ENCODE measurements around the gene FCN1.

Gene FCN1

GRCh38 chr9:134894136-134894860 lies 23.4 kb downstream of the FCN1 start:
- in situ Hi-C loops (cut with MboI; ENCODE audit: low sequenced_read_pairs) = no loop called here

GRCh38 chr9:134892820-134893420 lies 24.8 kb downstream of the FCN1 start:
- in situ Hi-C loops (cut with MboI; ENCODE audit: low sequenced_read_pairs) = no loop called here

GRCh38 chr9:134892221-134892620 lies 25.5 kb downstream of the FCN1 start:
- in situ Hi-C loops (cut with MboI; ENCODE audit: low sequenced_read_pairs) = no loop called here

DNA sequence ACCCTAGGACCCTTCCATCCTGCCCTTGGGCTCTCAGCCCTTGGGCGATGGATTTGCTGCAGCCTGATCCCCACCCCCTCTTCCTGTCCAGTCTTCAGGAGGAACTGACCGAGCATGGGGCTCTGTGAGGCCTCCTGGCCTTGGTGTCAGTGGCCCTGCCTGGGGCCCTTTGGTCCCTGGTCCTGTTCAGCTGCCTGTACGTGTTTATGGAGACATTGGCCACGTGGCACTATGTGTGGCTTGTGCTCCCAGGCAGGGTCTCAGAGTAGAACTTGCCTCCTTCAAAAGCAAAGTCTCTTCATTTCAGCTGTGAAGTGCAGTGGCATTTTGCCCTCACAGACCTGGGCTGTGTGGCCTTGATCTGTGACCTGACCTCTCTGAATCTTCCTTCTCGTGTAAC lies 26.0 kb downstream of the FCN1 start:
- in situ Hi-C loops (cut with MboI; ENCODE audit: low sequenced_read_pairs) = no loop called here

- in situ Hi-C loops (cut with MboI; ENCODE audit: low sequenced_read_pairs) = no loop called here
These were observed 26.7 kb downstream of the FCN1 start for GRCh38 chr9:134891053-134891452.

DNA sequence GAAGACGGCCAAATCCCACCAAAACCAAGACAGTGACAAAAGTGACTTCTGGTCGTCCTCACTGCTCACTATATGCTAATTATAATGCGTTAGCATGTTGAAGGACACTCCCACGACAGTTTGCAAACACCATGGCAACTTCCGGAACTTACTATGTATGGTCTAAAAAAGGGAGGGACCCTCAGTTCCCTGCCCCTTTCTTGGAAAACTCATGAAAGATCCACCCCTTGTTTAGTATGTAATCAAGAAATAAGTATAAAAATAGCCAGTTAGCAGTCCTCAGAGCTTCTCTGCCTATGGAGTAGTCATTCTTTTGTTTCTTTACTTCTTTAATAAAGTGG lies 27.6 kb downstream of the FCN1 start:
- in situ Hi-C loops (cut with MboI; ENCODE audit: low sequenced_read_pairs) = no loop called here

DNA sequence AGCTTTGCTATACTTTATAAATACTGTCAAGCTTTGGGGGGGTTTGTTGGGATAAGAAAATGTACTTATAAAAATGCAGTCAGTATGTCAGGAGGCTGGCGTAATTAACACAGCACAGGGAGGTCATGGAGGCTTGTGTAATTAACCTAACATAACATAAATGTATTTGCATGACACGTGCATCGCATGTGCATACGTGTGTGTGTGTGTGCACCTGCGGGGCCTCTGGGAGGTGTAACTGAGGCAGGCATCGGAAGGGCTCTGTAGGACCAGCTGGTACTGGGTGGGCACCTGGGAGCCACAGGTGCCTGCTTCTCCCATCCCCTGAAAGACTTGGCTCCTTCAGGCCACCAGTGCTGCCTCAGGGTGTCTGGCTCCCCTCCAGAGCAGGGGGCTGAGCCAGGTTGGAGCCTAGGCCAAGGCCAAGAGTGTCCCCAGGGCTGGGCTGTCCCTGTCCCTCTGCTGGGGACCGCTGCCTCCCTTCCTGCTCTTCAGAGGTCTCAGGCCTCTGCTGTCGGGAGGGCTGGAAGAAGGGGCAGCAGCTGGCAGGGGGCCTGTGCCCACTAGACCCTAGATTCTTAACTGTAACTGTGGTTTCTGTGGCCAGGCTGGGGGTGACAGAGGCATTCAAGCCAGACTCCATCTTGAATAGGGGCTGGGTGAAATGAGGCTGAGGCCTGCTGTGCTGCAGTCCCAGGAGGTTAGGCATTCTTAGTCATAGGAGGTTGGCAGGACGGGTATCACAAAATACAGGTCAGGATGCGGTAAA lies 28.1 kb downstream of the FCN1 start:
- in situ Hi-C loops (cut with MboI; ENCODE audit: low sequenced_read_pairs) = no loop called here

DNA sequence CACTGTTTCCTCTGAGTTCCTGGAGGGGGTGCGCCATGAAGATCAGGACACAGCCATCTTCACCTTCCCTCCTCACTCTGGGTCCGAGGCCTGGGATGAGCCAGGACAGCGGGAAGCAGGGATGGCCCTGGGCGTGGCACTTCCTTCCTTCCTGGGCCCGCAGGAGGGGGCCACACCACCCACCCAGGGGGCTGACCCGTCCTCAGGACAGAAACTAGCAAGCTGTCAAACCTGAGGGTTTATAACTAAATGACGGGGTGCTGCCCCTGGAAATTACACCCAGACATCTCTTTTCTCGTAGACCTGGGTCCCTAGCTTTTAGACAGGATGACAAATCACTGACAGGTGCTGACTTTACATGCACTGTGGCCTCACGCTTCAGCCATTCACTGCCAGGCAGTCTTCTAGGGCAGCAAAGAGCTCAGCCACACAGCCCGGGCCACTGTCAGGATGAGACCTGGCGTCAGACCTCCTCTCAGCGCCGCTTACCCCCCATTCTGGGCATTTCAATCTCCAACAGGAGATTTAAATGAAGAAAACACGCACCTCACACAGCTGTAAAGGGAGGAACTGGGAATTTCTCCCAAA lies 29.0 kb downstream of the FCN1 start:
- in situ Hi-C loops (cut with MboI; ENCODE audit: low sequenced_read_pairs) = no loop called here

GRCh38 chr9:134887686-134888602 lies 29.8 kb downstream of the FCN1 start:
- in situ Hi-C loops (cut with MboI; ENCODE audit: low sequenced_read_pairs) = no loop called here

DNA sequence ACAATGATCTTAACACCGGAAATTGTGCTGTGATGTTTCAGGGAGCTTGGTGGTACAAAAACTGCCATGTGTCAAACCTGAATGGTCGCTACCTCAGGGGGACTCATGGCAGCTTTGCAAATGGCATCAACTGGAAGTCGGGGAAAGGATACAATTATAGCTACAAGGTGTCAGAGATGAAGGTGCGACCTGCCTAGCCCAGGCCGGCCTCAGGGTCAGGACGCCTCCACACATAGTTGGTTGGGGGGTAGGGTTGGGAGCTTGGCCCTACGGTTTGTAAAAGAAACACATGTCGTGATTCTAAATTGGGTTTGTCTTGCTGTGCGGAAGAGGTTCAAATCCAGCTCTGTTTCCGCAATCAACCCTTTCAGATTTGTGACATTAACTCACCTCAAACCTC lies 30.5 kb downstream of the FCN1 start:
- in situ Hi-C loops (cut with MboI; ENCODE audit: low sequenced_read_pairs) = no loop called here

GRCh38 chr9:134886413-134886913 lies 31.2 kb downstream of the FCN1 start:
- in situ Hi-C loops (cut with MboI; ENCODE audit: low sequenced_read_pairs) = no loop called here

- in situ Hi-C loops (cut with MboI; ENCODE audit: low sequenced_read_pairs) = no loop called here
These were observed 31.9 kb downstream of the FCN1 start for GRCh38 chr9:134885679-134886412.

DNA sequence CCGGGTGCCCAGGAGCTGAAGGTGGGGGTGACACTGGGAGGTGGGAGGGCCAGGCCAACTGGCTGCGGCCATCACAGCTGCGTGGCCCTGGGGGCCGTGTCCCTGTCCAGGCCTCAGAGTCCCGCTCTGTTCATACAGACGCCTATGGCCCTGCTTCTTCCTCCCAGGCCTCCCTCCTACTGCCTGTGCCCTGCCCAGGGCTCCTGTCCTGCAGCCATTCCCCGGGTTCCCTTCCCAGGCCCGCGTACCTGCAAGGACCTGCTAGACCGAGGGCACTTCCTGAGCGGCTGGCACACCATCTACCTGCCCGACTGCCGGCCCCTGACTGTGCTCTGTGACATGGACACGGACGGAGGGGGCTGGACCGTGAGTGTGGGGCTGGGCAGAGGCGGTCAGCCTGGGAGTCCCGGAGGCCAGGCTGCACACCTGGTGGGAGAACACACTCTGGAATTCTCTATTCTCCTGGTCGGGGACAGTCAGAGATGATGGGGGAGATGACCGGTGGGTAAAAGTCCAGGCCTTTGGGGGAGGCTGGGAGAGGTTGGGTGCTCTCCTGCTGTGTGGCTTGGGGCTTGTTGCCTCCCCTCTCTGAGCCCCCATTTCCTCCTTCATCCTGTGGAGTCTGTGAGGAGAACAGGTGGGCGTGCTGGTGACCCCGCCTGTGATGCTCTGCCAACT lies 32.6 kb downstream of the FCN1 start:
- in situ Hi-C loops (cut with MboI; ENCODE audit: low sequenced_read_pairs) = no loop called here

DNA sequence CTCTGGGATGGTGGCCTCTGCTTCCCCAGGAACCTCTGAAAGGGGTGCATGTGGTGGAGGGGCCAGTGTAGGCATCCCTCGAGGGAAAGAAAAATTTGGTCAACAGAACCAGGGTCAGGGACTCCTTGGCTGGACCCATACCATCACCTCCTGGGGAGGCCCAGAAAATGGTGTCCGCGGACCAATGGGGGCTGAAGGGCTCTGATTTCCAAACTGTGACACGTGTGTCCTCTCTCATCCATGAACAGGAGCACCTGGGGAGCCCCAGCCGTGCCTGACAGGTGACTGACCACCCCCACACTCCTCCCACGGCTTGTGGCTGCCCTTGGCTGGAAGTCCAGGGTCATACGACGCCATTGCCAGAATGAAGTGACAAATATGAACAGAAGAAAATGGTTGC lies 33.2 kb downstream of the FCN1 start:
- in situ Hi-C loops (cut with MboI; ENCODE audit: low sequenced_read_pairs) = no loop called here

DNA sequence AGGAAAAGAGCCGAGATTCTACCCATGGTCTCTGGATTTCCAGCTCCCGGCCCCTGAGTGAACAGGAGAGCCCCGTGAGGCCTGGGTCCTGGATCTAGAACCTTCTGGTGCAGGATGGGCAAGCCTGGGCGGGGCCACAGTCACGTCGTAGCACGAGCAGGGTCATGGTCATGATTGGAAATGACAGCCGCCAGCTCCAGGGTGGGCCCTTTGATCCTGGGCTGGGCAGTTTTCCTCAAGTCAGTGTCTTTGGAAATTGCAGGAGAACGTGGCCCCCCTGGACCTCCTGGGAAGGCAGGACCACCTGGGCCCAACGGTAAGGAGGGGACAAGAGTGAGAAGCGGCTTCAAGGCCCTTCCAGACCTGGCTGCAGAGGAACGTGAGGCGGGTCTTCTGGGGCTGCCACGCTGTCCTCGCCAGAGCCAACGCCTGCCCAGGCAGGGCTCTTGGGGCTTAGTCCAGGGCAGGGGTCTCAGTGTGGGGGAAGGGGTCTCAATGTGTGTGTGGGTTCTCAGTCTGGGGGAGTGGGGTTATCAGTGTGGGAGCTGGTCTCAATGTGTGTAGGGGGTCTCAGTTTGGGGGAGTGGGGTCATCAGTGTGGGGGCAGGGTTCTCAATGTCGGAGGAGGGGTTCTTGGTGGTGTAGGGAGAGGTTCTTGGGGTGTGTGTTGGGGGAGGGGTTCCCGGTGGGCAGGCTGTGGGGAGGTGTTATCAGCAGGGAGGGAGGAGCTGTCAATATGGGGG lies 34.5 kb downstream of the FCN1 start:
- in situ Hi-C loops (cut with MboI; ENCODE audit: low sequenced_read_pairs) = no loop called here

GRCh38 chr9:134882204-134882785 lies 35.4 kb downstream of the FCN1 start:
- in situ Hi-C loops (cut with MboI; ENCODE audit: low sequenced_read_pairs) = no loop called here

DNA sequence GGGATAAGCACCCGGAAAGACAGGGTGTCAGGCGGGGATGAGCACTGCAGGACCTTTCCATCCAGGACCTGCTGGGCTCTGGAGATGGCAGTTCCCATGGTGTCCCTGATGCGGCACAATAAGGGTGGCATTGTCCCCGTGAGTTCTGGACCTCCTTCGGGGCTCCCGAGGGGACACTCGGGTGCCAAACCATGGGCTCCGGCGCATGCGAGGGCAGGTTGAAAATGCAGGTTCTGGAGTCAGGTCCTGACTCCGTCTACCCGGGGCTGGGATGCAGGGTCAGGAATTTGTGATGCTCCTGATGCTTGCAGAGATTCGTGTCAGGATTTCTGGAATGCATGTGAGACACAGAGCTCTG lies 36.4 kb downstream of the FCN1 start:
- in situ Hi-C loops (cut with MboI; ENCODE audit: low sequenced_read_pairs) = no loop called here

Data from HL-60/S4 treated with phorbol 12-myristate 13-acetate at 8.2 ng/mL for 4 days and 3 days (cell line).